Small intestine (tissue), 7 donors: ENCODE data around the gene CCDC196. TPM values are rescaled to one million over a fixed set of nuclear protein-coding genes. Genes with fewer than 3 reads are reported as not detected.
A peak's percentile ranks its signal among the peaks of the same experiment; 100 is the strongest.
"Not testable (repeated sequence)": the region's sequence is repeated elsewhere in the genome, so short reads cannot be mapped to it uniquely, and the experiment has no call there.

Source experiments
- DNase-seq, 2 donors: peaks; one replicate each; pipeline versions ENCODE4 v3.0.0 to v3.0.0-alpha.2; 2013
- FAIRE-seq: peaks from 2 replicates; lab custom pipeline; 2012; peaks lifted over from hg19 to GRCh38; lab: Jason Lieb, UNC
- H3K27ac ChIP-seq, 3 donors: one replicate each; pipeline ENCODE4 v1.5.1; 2013; ENCODE audit warnings: low read length in 2 of 3, mild to moderate bottlenecking in 2 of 3, control low read depth in 1 of 3, inconsistent platforms in 1 of 3, low read depth in 1 of 3, moderate library complexity in 1 of 3
- H3K27me3 ChIP-seq, 3 donors: one replicate each; pipeline ENCODE4 v1.6.1; 2013; ENCODE audit warnings: low read length in 3 of 3, inconsistent platforms in 1 of 3; ENCODE audit not compliant: control insufficient read depth in 3 of 3, insufficient read depth in 3 of 3
- H3K36me3 ChIP-seq, 3 donors: one replicate each; pipeline ENCODE4 v1.6.1; 2013; ENCODE audit warnings: low read length in 3 of 3, inconsistent platforms in 1 of 3, low read depth in 1 of 3, mild to moderate bottlenecking in 1 of 3, moderate library complexity in 1 of 3; ENCODE audit not compliant: control insufficient read depth in 3 of 3, insufficient read depth in 2 of 3
- H3K4me1 ChIP-seq, 3 donors: one replicate each; pipeline ENCODE4 v1.6.1; 2013; ENCODE audit warnings: low read length in 2 of 3, inconsistent platforms in 1 of 3, low read depth in 1 of 3, mild to moderate bottlenecking in 1 of 3, moderate library complexity in 1 of 3; ENCODE audit not compliant: control insufficient read depth in 3 of 3, insufficient read depth in 2 of 3
- H3K4me3 ChIP-seq, 3 donors: one replicate each; pipeline ENCODE4 v1.5.1; 2013; ENCODE audit warnings: low read length in 3 of 3, control low read depth in 1 of 3, inconsistent platforms in 1 of 3, low read depth in 1 of 3, mild to moderate bottlenecking in 1 of 3, moderate library complexity in 1 of 3
- H3K9me3 ChIP-seq, 2 donors: one replicate each; pipeline ENCODE4 v1.6.1; 2013; ENCODE audit warnings: low read depth in 1 of 2, low read length in 1 of 2; ENCODE audit not compliant: control insufficient read depth in 2 of 2, insufficient read depth in 1 of 2
- WGBS, 3 donors: extraction: QIAGEN DNeasy Blood & Tissue Kit; methylation state at CpG; one replicate each; pipeline ENCODE4 v1.1.7; 2013; 5-methylcytosine and 5-hydroxymethylcytosine counted together
- polyA plus RNA-seq, 4 donors: library from polyadenylated mRNA; stranded (reverse) in 3 of 4; unstranded in 1 of 4; fragments of 200-250 nt in 3 of 4; fragments of 120-200 nt in 1 of 4; gene quantifications; one replicate each; pipeline versions ENCODE4 v1.2.1 to v1.2.3, GENCODE V29; 2013
- donor health status: healthy with polysubstance abuse.
- donor health status: control.
- donor health status: control.
- donor health status: Bipolar disorder and iron deficiency.
- donor health status: healthy.

Gene CCDC196
- polyA plus RNA-seq, 4 donors = 0.03 to 1.3 TPM; not detected in 2

DNA sequence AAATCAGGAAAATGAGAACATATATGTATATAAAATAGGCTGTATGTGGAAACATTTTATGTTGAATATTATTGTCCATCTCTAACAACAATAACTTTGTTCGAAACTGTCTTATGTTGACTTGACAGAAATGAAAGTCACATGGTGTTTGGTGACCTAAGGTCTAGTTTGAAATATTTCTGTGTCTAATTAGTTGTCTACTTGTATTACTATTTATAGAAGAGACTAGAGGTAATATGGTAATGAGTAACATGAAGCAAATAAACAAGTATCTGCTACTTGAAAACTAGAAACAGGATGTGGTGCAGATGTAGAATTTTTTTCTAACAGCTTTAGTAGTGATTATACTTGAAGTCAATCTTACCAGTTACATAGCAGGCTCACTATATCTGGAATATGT is 25.7 kb downstream of the CCDC196 start:
- Histone ChIP-seq H3K4me3 (no peak overlapping the region), H3K9me3 (no peaks in the 10 kb centered on the region), H3K27ac (no peak overlapping the region), H3K36me3 (no peaks in the 10 kb centered on the region), H3K4me1 (peaks cover 0 to 3% (median 0%) of the 10 kb centered on the region in 3 donors), H3K27me3 (no peaks in the 10 kb centered on the region)
- DNase-seq (no peak), FAIRE-seq (peak; percentile 26)
- WGBS, 3 donors = 76 to 90% (median 87%) methylated on average over 1 of the region's 1 CpG

DNA sequence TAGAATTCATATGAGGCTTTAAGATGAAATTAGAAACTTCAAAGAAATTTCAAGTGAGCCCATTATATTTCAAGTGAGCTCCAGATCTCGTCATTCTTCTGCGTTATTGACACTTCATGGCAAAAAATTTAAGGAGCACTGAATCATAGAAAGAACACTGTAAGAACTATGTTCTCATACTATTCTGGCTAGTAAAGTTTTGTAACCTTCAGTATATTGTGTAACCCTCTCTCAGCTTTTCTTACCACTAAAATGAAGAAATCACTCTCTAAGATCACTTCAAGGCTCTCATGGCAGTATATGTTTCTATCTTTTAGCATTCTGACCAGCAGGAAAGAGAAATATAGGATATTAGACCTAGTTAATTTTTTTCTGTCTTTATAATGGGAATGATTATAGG is 28.0 kb downstream of the CCDC196 start:
- no peak for FAIRE-seq

DNA sequence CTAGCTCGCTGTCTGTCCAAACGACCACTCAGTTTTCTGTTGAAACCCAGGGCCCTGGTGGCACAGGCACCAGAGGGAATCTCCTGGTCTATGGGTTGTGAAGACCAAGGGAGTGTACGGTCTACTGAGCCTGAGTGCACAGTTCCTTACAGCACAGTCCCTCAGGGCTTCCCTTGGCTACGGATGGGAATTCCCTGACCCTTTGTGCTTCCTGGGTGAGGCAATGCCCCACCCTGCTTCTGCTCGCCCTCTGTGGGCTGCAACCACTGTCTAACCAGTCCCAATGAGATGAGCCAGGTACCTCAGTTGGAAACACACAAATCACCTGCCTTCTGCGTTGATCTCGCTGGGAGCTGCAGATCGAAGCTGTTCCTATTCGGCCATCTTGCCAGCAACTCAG is 44.4 kb downstream of the CCDC196 start:
- H3K9me3 ChIP-seq = peaks cover 0 to 5% of the 10 kb centered on the region in 2 donors
- no peak overlapping the region for H3K27ac ChIP-seq
- H3K36me3 ChIP-seq = peaks cover 0 to 2% (median 0%) of the 10 kb centered on the region in 3 donors
- DNase-seq = peak in 1 of 2 donors; percentile 12
- no peaks in the 10 kb centered on the region for H3K27me3 ChIP-seq
- no peaks in the 10 kb centered on the region for H3K4me1 ChIP-seq
- WGBS, 3 donors = 83 to 86% (median 86%) methylated on average over 9 of the region's 9 CpGs
- no peak for FAIRE-seq
- H3K4me3 ChIP-seq = no peak overlapping the region

More for the DNA sequence above, 28.0 kb downstream of the CCDC196 start:
- Histone ChIP-seq H3K27me3 (no peaks in the 10 kb centered on the region), H3K4me3 (no peak overlapping the region), H3K4me1 (peaks cover 0 to 3% (median 0%) of the 10 kb centered on the region in 3 donors), H3K9me3 (no peaks in the 10 kb centered on the region), H3K36me3 (no peaks in the 10 kb centered on the region), H3K27ac (no peak overlapping the region)
- WGBS, 3 donors = 80 to 92% (median 88%) methylated on average over 2 of the region's 2 CpGs
- DNase-seq = no peak

DNA sequence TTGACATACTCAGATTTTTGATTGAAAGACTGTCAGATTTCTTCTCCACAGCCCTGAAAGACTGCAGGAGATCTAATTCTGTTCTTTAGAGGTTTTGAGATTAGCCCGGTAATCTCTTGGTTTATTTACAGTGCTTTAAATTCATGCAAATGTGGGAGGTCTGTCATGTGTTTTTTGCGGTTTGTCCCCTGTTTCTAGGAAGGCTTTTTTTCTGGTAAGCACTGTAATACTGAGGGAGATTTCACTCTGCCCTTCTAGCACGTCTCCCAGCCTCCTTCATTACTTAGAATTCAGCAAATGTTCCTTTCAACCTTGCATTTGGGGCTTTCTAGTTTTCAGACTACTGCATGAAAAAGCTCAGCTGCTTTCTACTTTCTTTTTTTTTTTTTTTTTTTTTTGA is 52.9 kb downstream of the CCDC196 start:
- FAIRE-seq (no peak), DNase-seq (no peak)
- no peaks in the 10 kb centered on the region for H3K9me3 ChIP-seq
- H3K27ac ChIP-seq = no peak overlapping the region
- WGBS, 3 donors = 60 to 88% (median 70%) methylated on average over 3 of the region's 3 CpGs
- H3K4me1 ChIP-seq = no peaks in the 10 kb centered on the region
- H3K27me3 ChIP-seq = no peaks in the 10 kb centered on the region
- H3K4me3 ChIP-seq = no peak overlapping the region
- no peaks in the 10 kb centered on the region for H3K36me3 ChIP-seq

DNA sequence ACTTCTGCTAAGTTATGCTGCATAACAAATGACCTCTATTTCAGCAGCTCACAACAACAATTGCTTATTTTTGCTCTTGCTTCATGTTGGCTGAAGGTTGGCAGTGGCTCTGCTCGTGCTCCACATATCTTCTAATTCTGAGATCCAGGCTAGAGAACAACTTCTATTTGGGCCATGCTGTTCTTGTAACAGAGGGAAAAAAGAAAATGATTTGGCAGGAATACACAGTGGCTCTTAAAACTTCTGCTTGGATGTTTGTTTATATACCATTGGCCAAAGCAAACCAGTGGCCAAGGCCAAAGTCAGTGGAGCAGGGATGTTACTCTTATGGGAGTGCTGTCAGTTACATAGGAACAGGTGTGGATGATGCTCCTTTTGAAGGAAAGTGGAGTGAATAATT is 53.9 kb downstream of the CCDC196 start:
- no peak for DNase-seq
- FAIRE-seq = no peak
- no peak overlapping the region for H3K4me3 ChIP-seq
- H3K27ac ChIP-seq = no peak overlapping the region
- H3K27me3 ChIP-seq = no peaks in the 10 kb centered on the region
- H3K9me3 ChIP-seq = no peaks in the 10 kb centered on the region
- no peaks in the 10 kb centered on the region for H3K36me3 ChIP-seq
- WGBS, 3 donors = 63 to 94% (median 85%) methylated on average over 1 of the region's 1 CpG
- no peaks in the 10 kb centered on the region for H3K4me1 ChIP-seq

DNA sequence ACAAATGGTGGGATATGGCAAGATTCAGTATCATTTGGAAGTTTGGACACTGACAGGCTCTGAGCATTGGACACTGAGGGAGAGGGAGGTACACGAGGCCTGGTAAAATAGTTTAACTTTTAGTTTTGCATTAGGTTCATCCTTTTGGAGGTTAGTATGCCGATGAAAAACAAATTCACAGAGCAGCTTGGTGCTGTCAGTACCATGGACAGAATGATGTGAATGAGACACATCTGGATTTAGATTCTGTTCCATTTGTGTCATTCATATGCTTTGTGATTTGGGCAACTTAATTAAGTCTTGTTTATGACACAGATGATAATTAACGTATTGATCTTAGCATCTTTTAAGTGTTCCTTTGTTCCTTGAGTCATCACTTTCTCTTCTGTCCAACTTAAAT is 55.5 kb downstream of the CCDC196 start:
- H3K4me1 ChIP-seq = no peaks in the 10 kb centered on the region
- WGBS, 3 donors = 85 to 91% (median 87%) methylated on average over 3 of the region's 3 CpGs
- H3K36me3 ChIP-seq = no peaks in the 10 kb centered on the region
- FAIRE-seq (no peak), DNase-seq (no peak)
- no peak overlapping the region for H3K27ac ChIP-seq
- no peaks in the 10 kb centered on the region for H3K27me3 ChIP-seq
- H3K4me3 ChIP-seq = no peak overlapping the region
- peaks cover 0 to 6% of the 10 kb centered on the region in 2 donors for H3K9me3 ChIP-seq

DNA sequence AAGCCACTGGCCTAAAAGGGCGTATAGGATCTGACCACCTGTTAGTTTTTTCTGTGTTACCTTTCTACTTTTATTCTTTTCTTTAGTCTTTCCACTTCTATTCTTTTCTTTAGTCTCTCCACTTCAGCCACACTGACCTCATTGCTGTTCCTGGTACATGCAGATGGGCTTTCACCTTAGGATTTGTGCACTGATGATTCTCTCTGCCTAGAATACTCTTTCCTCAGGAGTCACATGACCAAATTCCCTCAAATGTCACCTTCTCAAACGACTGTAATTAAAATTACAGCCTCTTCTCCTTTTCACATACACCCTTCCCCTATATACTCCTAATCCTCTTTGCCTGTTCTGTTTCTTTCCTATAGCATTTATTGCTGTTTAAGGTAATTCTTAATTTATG is 57.8 kb downstream of the CCDC196 start:
- no peaks in the 10 kb centered on the region for H3K36me3 ChIP-seq
- FAIRE-seq = no peak
- 51 to 77% (median 51%) methylated on average over 2 of the region's 2 CpGs for WGBS, 3 donors

DNA sequence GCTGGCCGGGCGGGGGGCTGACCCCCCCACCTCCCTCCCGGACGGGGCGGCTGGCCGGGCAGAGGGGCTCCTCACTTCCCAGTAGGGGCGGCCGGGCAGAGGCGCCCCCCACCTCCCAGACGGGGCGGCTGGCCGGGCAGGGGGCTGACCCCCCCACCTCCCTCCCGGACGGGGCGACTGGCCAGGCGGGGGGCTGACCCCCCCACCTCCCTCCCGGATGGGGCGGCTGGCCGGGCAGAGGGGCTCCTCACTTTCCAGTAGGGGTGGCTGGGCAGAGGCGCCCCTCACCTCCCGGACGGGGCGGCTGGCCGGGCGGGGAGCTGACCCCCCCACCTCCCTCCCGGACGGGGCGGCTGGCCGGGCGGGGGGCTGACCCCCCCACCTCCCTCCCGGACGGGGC is 59.0 kb downstream of the CCDC196 start:
- not testable (repeated sequence) for H3K36me3 ChIP-seq, H3K27ac ChIP-seq, H3K27me3 ChIP-seq, FAIRE-seq, H3K4me3 ChIP-seq, H3K4me1 ChIP-seq, DNase-seq, H3K9me3 ChIP-seq
- 95 to 97% methylated on average over 5 to 23 of the region's 32 CpGs; no CpG with 5 or more reads in 1 of the 3 donors for WGBS, 3 donors

More for the DNA sequence above, 57.8 kb downstream of the CCDC196 start:
- no peaks in the 10 kb centered on the region for H3K4me1 ChIP-seq
- DNase-seq = no peak
- H3K27me3 ChIP-seq = no peaks in the 10 kb centered on the region
- no peak overlapping the region for H3K27ac ChIP-seq
- peaks cover 0 to 9% of the 10 kb centered on the region in 2 donors for H3K9me3 ChIP-seq
- no peak overlapping the region for H3K4me3 ChIP-seq

DNA sequence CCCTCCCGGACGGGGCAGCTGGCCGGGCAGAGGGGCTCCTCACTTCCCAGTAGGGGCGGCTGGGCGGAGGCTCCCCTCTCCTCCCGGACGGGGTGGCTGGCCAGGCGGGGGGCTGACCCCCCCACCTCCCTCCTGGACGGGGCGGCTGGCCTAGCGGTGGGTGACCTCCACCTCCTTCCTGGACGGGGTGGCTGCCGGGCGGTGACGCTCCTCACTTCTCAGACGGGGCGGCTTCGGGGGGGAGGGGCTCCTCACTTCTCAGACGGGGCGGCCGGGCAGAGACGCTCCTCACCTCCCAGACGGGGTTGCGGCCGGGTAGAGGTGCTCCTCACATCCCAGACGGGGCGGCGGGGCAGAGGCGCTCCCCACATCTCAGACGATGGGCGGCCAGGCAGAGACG is 59.6 kb downstream of the CCDC196 start:
- not testable (repeated sequence) for FAIRE-seq, DNase-seq
- 93 to 100% (median 98%) methylated on average over 11 to 25 of the region's 32 CpGs for WGBS, 3 donors

More for the DNA sequence above, 59.6 kb downstream of the CCDC196 start:
- H3K9me3 ChIP-seq, H3K27ac ChIP-seq, H3K4me3 ChIP-seq, H3K4me1 ChIP-seq, H3K27me3 ChIP-seq, H3K36me3 ChIP-seq: not testable (repeated sequence)
